Left renal cortex interstitium (tissue), 4 donors: ENCODE measurements around the gene KCTD10. TPM values are rescaled to one million over a fixed set of nuclear protein-coding genes. Genes with fewer than 3 reads are reported as not detected.

ENCODE experiments used
- DNase-seq, 4 donors: peaks; one replicate each; pipeline ENCODE4 v3.0.0-alpha.2; 2013; ENCODE audit warnings: low read depth in 4 of 4, low spot score in 2 of 4, missing footprints in 1 of 4
- polyA plus RNA-seq, 4 donors: library from polyadenylated mRNA; unstranded; fragments of 120-200 nt; gene quantifications; one replicate each; pipeline ENCODE4 v1.2.1, GENCODE V29; 2013; ENCODE audit not compliant: insufficient read length in 4 of 4

KCTD10 gene, protein sequence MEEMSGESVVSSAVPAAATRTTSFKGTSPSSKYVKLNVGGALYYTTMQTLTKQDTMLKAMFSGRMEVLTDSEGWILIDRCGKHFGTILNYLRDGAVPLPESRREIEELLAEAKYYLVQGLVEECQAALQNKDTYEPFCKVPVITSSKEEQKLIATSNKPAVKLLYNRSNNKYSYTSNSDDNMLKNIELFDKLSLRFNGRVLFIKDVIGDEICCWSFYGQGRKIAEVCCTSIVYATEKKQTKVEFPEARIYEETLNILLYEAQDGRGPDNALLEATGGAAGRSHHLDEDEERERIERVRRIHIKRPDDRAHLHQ
- polyA plus RNA-seq, result 10 to 100 TPM; 50.9 to 59.7 (median 54.9) TPM

DNA sequence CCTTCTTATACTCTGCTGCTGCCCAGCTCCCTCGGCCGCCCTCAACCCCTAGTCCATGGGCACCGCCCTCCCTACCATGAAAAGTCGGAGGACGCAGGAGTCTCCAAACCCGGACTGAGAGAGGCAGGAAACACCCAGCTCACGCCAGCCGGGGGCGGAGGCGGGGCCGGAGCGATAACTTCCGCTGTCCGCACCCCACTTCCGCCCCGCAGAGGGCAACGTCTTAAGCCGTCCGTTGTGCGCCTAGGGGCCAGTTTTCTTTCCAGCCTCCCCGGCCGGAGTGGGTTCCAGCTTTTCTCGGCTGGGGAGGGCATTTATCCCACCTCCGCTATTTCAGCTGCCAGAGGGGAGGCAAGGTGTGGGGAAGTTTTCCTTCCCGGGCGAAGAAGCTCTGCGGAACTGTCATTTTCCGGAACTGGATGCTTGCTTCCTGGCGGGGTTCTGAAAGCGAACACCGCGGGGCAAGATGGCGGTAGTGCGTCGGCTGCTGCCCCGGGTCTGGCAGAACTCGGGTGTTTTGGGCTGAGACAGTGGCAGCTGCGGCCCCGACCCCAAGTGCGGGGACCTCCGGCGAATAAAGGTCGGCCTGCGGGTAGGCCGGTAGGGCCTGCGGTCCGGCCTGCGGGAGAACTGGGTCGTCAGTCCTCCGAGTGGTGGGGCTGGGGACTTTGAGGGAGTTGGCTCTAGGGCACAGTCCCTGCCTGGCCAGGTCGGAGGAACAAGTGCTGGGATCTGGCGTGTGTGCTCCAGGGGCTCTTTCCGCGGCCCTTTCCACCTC lies at the start of gene KCTD10, which contains the start of gene UBE3B:
Gene KCTD10 (minus strand): TSS at position 116 of the 778 bp plus-strand sequence. CDS start 38 bp downstream, at position 78.
Gene UBE3B (plus strand): TSS at position 450 of the 778 bp plus-strand sequence. CDS start 5,918 bp downstream, outside the sequence.
- DNase-seq, result peak; percentile 79 to 92 (median 85)

DNA sequence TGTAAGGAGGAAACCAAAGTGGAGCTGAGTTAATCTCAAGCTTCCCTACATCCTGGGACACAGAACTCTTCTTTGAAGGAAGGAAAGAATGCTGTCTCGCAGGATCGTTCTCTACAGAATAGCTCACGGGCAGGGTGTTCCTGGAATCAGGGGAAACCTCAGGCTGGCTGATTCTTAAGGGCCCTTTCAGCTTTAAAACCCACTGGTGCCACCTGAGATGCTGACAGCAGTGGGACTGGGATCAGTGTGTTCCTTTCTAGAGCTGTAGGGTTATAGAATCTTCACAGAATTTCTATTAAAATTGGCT lies 48.1 kb upstream of the KCTD10 start:
- DNase-seq, result no peak

DNA sequence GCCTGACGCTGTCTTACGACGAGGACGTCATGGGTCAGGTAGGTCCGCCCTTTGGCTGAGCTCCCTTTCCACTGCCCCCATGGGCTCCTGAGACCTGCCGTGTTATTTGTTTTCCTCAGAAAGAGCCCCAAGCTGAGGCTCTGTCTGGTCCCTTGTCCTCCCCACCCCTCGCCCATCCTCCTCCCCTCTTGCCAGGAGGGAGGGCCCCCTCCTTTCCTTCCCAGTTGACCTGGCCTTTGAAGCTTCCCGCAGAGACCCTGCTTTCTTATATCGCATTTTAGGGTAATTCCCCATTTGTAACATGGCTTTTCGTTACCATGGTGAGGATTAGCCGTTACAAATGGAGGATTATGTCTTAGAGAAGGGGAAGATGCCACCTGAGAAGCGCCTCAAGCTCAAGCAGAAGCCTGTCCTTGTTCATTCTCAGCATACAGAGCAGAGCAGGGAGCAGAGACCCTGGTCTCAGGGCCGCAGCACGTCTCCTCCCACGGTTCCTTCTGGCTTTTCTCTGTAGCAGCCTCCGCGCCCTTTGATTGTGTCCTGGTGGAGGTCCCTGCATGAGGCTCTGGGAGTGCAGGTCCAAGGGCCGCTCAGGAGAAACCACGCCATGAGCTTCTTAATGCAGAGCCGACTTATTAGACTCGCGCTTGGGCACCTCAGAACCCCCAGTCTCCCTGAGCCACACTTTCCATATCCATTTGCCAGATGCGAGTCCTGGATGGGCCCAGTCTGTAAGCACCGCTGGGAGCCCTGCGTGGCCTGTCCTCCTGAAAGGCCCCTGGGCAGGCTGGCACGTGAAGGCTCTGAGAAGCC lies 47.6 kb upstream of the KCTD10 start:
- no peak for DNase-seq

DNA sequence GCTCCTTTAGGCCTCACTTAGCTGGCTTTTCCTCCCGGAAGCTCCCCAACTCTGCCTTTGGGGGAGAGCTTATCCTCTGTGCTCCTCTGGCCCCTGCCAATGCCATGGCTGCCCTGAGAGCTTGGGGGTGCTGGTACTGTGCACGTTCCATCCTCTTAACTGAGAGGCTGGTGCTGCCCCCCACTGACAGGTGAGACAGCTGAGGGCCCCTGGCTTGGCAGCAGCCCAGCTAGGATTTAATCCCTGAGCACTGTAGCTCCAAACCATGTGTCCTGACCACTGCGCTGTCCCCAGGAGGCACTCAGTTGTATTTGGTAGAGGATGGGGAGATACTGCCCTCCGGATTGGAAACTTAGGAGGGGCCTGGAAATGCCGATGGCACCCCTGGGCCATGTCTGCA lies 46.4 kb upstream of the KCTD10 start:
- DNase-seq, result no peak

DNA sequence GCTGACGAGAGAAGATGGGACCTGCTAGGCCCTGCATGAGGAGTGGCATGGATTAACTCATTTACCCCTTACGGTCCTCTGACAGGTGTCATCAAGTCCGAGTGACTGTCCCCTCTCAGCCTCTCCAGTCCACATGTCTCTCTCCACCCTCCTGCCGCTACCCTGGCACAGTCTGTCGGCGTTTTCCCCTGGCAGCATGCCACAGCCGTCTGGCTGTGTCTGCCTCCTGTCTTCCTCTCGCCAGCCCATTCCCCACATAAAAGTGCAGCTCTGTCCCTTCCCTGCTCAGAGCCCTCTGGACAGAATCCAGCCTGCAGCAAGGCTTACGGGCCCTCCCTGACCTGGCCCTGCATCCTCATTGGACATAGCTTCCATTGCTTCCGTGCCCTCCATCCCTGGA lies 46.0 kb upstream of the KCTD10 start:
- DNase-seq, result no peak

DNA sequence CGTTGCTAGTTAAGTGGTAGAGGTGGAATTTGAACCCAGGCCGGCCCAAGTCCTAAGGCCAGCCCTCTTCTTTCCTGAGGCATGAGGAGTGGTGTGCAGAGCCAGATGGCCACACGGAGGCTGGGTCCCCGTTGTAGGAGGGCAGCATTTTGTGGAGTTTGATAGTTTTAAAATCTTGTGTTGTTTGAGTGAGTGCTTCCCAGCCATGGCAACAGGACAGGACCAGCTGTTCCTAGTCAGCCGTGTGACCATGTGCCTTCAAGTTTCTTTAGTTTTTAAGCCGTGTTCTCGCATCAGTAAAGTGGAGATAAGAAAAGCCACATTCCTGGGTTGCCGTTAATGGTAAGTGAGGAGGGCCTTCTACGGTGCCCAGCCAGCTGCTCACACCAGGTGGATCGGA lies 44.7 kb upstream of the KCTD10 start:
- DNase-seq, result no peak

DNA sequence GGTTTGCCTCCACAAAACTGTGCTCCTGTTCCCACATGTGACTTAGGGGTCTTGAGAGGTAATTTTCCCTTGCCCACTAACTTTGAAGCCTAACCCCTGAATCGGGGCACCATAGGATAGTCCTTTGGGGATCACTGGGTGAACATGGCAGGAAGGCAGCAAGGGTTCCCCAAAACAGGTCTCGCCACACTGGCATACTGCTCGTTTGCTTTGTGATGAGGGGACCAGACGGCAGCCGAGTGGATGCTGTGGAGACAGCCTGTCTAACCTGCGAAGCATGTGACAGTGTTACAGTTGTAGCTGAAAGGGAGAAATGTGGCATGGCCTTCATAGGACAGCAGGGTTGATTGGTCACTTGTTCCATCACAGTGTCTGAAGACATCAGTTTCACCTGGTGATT lies 42.7 kb upstream of the KCTD10 start:
- no peak for DNase-seq

DNA sequence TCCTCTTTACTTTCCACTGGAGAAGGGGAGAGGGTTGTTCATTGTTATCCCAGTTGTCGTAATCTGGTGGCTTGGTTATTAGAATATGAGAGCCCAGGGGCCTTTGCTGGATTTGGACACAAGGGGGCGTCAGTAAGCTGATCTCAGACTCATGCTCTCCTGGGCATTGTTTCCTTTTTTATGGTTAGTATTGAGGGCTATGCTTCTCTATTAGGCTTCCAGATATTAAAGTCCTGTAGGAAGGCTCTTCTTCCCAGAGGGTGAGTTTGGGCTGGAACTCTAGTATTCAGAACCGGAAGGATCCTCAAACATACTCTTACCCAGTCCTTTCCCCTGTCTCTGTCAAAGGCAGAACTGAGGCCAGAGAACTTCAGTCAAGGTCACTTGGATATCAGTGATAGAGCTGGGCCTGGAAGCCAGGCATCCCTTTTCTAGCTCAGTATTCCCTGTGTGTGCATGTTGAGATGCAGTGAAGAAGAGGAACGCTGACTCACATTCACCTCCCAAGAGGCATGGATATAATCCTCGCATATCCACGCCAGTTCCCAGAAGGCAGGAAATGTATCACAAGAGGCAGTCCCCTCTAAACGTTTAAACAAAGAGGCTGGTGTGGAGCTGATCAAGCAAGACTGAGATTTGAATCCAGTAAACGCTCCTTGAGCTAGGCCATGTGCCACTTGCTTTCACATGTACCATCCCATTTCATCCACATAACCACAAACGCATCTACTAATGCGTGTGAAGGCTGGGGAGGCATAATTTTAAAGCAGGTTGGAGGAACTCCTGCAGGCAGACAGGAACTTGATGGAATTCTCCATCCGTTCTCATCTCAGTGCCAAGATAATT lies 41.9 kb upstream of the KCTD10 start:
- DNase-seq, result peak in 3 of 4 donors; percentile 18 to 37 (median 35)

DNA sequence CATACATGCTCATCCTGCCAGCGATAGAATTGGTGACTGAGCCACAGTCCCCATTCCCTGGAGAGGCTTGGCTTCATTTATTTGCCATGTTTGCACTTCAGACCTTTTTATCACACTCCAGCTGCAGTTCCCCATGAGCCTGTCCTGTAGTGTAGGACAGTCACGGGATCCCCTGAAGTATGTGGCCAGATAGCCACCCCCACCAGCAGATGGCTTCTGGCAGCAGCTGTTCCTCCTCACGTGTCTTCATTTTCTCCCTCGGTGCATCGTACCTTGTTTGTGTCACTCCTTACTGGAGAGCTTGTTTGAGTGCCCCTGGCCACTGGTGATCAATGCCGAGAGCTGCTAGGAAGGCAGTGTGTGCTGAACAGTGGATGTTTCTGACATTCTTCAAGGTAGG lies 40.5 kb upstream of the KCTD10 start:
- no peak for DNase-seq

DNA sequence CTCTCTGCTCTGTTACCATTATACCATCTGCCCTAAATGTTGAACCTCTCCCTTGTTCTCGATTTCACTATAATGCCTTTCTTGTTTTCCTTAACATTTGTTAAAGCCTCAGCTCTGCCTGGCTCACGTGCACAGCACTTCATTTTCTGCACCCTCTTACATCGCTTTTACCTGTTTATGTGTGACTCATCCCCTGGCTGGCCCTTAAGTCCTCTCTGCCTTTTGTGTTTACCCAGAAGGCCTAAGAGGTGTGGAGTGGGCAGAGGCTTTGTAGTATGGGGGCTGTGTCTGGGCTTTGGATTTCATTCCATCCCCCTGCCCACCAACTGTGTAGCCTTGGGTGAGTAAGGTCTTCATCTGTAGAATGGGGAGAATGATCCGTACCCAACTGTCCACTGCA lies 36.9 kb upstream of the KCTD10 start:
- no peak for DNase-seq

DNA sequence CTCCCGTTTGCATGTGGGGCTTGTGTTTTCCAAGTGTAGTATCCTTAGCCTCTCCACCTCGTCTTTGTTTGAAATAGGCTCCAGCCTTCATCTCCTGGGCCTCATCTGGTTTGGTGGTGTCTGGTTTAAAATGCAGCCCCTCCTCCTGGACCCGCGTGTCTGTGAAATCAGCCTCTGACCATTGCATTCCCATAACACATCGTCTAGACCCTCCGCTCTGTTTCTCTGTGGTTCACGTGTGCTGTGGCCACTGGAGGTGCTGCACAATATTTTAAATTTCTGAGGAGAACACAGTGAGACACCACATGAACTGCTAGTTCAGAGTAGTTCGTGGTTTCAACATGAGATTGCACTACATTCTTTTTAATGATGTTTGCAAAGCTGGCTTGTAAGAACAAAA lies 36.0 kb upstream of the KCTD10 start:
- DNase-seq, result no peak

DNA sequence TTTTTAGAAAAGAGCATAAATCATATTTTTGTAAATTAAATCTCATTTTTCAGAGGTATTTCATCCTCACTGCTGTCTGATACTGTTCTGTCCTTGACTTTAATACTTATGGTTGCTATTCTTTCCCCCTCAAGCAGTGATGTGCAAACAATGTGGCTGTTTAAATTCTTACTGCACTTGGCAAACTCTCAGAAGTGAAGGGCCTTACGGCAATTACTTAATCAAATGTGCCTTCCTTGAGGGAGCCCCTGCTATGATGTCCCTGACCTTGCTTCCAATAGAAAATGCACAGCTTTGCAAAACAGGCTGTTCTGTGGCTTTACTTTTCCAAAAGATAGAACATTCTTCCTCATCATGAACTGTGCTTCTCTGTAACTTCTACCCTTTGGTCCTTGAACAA lies 35.5 kb upstream of the KCTD10 start:
- DNase-seq, result no peak

DNA sequence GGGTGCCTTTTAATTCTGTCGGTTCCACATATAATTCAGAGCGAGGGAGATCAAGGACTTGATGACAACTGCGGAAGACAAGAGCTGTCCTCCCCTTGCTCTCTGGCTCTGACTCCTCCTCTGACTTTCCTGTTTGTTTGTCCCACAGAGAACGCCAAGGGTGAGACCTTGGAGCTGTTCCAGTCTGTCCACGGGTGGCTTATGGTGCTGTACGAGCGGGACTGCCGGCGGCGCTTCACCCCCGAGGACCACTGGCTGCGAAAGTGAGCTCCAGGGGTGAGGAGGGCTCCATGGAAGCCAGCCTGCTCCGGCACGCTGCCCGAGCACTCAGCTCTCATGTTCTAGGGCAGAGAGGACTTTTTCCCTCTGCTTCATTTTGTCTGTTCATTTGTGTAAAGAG lies 33.1 kb upstream of the KCTD10 start:
- DNase-seq, result no peak

DNA sequence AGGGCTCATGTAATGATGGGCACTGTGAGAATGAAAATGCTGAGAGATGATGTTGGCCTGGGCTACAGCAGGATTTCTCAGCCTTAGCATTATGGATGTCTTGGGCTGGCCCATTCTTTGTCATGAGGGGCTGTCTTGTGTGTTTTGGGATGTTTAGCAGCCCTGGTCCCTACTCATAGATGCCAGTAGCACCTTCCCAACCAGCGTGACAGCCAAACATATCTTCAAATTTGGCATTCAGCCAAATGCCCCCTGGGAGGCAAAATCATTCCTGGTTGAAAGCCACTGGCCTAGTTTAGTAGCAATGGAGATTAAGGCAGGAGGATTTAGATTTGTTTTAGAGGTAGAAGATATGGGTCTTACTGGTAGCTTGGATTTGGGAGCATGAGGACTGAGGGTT lies 27.0 kb upstream of the KCTD10 start:
- DNase-seq, result no peak

DNA sequence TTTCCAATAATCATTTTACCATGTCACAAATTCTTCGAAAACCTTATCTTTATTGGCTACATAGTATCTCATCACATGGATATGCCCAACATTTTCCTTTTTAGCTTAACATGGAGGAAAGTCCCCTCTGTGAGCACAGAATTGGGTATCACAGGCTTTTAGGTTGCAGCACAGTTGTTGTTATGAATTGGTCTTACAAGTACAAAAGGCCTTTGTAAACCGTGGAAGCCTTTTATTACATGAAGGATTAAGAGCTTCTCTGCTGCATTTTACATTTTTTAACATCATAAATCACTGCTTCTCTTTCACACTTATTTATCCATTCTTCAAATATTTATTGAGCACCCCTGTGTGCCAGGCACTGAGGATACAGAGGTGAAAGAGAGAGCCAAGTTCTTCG lies 26.5 kb upstream of the KCTD10 start:
- DNase-seq, result no peak

DNA sequence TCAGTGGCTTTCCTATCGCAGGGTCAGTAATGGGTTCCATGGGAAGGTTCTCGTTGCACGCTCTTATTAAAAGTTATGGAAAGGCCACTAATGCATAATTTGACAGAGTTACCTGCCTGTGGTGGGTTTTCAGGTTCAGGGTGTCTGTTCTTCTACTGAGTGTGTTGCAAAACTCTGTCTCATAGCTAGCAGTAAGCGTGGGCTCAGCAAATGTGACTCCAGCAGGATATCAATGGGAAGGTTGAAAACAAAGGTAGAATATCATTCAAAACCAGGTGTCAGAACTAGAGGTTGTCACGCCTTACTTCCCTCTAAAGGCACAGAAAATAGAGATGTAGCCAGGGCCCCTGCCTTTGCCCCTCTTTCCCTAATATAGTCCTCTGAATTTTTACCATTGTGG lies 25.2 kb upstream of the KCTD10 start:
- DNase-seq, result no peak

DNA sequence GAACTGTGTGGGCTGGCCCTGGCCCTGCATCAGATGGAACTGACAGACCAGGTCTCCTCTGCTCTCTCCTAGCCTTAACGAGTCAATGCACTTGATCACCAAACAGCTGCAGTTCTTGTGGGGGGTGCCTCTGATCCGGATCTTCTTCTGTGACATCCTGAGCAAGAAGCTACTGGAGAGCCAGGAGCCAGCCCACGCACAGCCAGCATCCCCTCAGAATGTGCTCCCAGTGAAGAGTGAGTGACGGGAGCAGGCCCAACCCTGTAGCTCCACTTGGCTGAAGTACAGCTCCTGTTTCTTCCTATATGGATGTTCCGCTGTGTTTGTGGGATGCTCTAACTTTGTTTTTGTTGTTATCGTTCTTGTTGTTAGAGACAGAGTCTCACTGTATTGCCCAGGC lies 24.2 kb upstream of the KCTD10 start:
- no peak for DNase-seq

DNA sequence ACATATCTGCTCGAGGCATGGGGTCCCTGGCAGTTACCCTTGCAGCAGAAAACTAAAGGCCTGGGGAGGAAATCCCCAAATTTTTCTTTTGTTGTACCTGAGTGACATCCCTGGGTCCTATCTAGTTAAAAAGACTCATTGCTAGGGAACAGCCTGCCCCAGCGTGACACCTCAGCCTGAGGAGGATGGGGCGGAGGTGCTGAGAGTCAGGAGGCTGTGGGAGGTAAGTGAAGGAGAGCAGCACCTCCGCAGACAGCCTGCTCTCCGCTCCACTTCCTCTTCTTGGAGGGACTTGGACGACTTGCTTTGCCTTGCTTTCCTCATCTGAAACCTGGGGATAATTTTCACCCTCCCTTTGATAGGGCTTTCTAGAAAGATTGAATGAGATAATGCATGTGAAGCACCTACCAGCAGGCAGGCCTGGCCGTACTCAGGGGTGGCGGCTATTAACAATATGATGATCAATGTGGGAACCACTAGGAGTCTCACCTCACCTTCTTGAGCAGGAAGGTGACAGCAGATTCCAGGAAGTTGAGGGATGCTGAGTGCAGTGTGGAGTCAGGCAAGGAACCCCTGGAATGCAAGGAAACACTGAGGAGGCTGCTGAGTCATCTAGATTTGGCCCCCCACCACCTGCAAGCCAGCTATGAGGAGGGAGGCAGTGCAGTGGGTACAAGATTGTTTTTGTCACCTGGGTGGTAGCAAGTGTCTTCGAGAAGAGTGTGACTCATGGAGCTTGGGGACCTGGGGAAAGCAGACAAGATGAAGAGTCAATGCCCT lies 23.5 kb upstream of the KCTD10 start:
- DNase-seq, result no peak

DNA sequence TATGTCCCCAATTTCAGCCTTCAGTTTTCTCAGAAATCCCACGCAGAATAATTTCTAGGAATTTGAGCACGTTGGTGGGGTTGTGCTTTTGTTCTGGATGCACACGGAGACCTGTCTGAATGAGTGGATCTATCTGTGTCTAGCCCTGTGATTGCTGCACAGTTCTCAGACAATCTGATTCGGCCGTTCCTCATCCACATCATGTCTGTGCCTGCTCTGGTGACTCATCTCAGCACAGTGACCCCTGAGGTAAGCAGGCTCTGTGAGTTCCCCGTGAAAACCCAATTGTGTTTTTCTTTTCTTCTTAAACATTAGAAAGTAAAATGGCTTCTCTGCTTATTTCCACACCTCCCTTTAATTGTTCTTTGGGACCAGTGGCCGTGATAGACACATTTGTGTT lies 20.6 kb upstream of the KCTD10 start:
- DNase-seq, result no peak

DNA sequence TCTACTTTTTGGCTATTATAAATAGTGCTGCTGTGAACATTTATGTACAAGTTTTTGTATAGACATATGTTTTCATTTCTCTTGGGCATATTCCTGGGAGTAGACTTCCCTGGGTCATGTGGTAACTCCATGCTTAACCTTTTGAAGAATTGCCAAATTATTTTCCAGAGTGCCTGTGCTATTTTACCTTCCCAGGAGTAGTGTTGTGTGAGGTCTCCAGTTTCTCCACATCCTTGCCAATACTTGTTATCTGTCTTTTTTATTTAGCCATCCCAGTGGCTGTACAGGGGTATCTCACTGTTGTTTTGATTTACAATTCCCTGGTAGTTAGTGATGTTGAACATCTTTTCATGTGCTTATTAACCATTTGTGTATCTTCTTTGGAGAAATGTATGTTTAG lies 19.2 kb upstream of the KCTD10 start:
- DNase-seq, result no peak
